Right hindlimb (tissue), 1 donor: ENCODE results near the gene UFSP1.
"Not testable (repeated sequence)": the region's sequence is repeated elsewhere in the genome, so short reads cannot be mapped to it uniquely, and the experiment has no call there.

Experiments used
- DNase-seq: peaks from one replicate; pipeline ENCODE4 v3.0.0-alpha.2; 2018

Gene UFSP1

DNA sequence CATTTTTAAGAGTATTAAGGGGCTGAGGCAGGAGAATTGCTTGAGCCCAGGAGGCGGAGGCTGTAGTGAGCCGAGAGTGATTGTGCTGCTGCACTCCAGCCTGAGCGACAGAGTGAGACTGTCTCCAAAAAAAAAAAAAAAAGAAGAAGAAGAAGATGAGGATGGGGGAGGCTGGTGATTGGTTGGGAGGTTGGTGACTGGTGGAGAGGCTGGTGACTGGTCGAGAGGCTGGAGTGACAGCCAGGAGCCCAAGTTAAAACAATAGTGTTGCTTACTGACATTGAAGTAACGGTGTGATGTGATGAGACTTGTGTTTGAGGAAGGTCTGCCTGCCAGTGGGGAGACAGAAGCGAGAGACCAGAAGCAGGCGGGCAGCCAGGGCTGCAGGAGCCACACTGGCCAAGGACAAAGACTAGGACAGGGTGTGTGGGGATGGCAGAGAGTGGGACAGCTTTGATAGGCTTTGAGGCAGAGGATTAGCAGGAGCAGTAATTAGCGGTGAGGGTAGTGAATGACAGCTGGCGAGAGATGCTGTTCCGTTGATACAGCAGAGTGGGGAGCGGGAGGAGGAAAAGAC is 9.7 kb downstream of the UFSP1 start:
- DNase-seq, result no peak

DNA sequence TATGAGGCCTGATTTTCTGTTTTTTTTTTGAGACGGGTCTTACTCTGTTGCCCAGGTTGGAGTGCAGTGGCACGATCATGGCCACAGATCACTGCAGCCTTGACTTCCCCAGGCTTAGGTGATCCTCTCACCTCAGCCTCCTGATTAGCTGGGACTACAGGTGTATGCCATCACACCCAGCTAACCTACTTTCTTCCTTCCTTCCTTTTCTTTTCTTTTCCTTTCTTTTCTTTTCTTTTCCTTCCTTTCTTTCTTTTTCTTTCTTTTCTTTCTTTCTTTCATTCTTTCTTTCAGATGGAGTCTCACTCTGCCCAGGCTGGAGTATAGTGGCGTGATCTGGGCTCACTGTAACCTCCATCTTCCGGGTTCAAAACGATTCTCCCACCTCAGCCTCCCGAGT is 10.8 kb downstream of the UFSP1 start:
- no peak for DNase-seq

DNA sequence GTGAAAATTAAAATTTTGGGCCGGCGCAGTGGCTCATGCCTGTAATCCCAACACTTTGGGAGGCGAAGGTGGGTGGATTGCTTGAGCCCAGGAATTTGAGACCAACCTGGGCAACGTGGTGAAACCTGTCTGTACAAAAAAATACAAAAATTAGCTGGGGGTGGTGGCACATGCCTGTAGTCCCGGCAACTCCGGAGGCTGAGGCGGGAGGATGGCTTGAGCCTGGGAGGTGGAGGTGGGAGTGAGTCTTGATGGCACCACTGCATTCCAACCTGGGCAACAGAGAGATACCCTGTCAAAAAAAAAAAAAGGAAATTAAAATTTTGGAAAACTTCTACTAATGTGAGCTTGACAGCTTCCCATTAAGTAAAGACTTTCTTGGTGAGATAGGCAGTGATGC is 11.5 kb downstream of the UFSP1 start:
- no peak for DNase-seq

DNA sequence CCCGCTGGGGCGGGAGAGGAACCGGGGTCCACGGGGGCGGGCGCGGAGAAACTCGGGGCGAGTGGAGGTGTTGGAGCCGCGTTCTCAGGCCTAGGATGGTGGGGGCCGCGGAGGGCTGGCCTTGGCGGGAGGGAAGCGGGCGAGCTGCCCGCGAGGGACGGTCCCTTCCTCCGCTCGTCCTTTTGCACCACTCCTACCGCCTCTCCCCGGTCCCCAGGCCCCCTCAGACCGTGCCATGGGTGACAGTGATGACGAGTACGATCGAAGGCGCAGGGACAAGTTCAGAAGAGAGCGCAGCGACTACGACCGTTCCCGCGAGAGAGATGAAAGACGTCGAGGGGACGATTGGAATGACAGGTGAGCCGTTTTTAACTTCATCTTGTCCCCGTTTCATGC is 14.2 kb downstream of the UFSP1 start:
- peak; percentile 53 for DNase-seq

DNA sequence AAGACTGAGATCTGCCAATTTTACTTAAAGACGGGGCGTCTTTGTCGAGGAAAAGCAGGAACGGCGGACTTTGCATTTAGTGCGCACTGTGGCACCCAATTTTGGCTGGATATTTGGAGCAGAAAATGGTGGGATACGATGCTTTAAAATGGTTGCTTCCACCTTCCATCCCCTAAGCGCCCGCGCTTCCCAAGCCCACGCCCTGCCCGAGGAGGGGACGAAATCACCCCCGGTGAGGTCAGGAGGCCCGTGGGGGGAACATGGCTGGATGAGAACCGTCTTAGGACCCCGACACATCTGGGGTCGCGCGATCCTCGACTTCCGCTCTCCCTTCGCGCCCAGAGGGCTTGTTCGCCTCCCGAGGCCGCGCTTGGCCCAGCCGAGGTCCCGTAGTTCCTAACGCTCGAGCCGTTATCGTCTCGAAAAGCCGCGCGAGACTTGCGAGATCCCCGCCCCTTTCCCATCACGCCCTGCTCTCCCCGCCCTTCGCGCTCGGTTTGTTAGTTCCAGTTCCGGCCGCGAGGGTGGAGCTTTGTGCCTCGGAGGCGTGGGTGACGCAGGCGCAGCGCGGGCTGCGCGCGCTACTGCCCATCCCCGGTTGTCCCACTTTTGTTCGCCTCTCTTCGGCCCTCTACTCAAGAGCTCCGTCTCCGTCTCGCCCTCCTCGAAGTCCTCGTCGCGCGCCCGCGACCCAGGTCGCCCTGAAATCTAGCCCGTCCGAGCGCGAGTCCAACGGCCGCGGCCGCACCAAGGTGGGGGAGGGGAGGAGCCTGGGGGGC is 14.7 kb downstream of the UFSP1 start, which contains the start of gene SRRT:
SRRT (plus strand) TSS at position 527 of the 779 bp plus-strand sequence. CDS start 488 bp downstream, outside the sequence.
- DNase-seq, result peak; percentile 99

DNA sequence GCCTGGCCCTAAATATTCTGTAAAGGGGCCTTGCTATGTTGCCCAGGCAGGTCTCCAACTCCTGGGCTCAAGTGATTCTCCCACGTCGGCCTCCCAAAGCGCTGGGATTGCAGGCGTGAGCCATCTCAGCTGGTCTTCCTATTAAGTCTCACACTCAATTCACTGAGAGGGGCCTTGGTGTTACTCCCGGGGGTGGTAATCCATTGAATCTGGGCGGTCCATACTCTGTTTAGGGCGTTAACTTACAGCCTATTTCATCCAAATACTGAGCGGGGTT is 15.3 kb downstream of the UFSP1 start:
- DNase-seq, result no peak

DNA sequence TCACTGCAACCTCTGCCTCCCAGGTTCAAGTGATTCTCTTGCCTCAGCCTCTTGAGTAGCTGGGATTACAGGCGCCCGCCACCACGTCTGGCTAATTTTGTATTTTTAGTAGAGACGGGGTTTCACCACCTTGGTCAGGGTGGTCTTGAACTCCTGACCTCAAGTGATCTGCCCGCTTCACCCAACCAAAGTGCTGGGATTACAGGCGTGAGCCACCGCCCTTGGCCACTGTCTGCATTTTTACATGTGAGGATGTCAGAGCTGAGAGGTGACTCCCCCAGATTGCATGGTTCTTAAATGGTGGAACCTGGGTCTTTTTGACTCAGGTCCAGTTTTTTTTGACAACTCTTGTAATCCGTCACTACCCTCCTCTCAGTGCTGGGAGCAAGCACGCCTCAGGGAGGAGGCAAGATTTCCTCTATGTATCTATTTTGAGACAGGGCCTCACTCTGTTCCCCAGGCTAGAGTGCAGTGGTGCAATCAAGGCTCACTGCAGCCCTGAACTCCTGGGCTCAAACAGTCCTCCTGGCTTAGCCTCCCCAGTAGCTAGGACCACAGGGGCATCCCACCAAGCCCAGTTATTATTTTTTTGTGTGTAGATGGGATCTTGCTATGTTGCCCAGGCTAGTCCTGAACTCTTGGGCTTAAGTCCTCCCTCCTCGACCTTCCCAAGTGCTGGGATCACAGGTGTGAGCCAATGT is 15.8 kb downstream of the UFSP1 start:
- no peak for DNase-seq

DNA sequence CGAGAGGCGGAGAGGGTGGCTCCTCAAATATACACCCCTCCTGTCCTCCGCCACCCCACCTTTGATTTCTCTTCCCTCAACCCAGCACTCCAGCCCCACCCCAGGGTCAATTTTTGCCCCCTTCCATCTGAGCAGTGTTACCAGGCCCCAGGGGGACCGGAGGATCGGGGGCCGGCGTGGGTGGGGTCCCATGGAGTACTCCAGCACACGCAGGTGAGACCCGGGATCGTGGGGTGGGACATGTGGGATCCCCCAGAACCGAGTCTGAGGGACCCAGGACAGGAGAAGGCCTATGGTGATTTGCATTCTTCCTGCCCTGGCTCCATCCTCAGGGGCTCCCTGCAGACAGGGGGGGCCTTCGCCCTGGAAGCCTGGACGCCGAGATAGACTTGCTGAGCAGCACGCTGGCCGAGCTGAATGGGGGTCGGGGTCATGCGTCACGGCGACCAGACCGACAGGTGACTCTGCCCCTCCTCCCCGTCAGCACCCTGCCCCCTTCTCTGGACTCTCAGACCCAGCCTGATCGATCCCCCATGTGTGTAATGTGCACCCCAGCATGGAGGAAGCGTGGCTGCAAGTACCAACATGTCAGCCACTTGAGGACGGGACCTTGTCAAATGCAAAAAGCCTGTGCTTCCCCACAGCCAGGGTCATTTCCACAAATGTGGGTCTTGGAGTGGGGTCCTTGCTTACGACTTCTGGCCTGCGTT is 21.6 kb downstream of the UFSP1 start:
- DNase-seq, result no peak

DNA sequence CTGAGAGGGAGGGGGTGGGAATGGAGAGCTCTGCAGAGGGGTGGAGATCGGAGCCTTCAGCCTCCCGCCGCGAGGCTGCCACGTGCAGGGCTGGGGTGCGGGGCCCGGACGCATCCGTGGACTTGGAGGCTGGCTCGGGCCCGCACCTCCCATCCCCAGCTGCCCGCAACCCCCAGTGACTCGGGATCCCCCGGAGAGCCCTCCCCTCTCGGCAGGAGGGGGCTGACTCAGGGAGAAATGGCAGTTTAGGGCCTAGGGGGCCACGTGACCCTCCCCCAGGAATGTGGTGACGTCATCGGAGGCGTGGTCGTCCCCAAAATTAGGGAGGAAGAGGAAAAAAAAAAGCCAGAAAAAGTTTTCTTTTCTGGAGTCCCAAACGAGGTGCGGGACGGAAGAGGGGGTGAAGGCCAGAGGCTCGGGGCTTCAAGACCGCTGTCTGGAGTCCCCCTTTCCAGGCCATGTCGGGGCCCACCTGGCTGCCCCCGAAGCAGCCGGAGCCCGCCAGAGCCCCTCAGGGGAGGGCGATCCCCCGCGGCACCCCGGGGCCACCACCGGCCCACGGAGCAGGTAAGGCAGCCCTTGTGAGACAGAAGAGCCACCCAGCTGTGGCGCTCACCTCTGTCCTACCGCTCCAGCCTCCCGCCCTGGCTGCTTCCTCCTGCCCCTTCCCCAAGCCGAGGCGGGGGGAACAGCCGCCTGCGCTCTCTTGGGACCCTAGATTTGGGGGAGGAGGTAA is 22.3 kb downstream of the UFSP1 start, which contains the start of gene TRIP6:
TRIP6 (plus strand) TSS at position 348 of the 736 bp plus-strand sequence; CDS start at position 459, 111 bp downstream.
- DNase-seq, result peak; percentile 95

DNA sequence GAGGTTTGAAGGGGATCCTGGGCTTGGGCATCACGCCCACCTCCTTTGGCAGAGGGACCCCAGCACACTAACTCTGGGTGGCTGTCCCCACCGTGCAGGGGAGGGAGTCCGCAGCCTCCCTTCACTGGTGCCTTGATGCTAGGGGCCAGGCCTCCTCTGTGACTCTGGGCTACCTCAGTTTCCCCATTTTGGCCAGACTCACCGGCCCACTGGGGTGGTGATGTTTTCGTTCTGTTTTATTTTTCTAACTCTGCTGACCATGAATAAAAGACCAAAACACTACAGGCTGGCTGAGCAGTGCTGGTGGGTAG is 22.8 kb downstream of the UFSP1 start:
- DNase-seq, result no peak

DNA sequence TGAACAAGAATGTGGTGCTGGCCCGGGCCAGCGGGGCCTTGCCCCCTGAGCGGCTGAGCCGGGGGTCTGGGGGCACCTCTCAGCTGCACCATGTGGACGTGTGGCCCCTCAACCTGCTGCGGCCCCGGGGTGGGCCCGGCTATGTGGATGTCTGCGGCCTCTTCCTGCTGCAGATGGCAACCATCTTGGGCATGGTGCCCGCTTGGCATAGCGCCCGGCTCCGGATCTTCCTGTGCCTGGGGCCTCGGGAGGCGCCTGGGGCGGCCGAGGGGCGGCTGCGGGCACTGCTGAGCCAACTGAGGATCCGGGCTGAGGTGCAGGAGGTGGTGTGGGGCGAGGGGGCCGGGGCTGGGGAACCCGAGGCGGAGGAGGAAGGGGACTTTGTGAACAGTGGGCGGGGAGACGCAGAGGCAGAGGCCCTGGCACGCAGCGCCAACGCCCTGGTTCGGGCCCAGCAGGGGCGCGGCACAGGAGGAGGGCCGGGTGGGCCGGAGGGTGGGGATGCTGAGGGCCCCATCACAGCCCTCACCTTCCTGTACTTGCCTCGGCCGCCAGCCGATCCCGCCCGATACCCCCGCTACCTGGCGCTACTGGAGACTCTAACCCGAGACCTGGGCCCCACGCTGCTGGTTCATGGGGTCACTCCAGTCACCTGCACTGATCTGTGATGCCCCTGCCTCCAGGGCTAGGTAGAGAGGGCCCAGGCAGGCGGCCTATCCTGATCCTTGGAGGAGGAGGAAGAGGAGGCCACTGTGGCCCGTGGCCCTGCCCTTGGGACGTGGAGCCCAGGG is 23.4 kb downstream of the UFSP1 start:
- peak; percentile 85 for DNase-seq

DNA sequence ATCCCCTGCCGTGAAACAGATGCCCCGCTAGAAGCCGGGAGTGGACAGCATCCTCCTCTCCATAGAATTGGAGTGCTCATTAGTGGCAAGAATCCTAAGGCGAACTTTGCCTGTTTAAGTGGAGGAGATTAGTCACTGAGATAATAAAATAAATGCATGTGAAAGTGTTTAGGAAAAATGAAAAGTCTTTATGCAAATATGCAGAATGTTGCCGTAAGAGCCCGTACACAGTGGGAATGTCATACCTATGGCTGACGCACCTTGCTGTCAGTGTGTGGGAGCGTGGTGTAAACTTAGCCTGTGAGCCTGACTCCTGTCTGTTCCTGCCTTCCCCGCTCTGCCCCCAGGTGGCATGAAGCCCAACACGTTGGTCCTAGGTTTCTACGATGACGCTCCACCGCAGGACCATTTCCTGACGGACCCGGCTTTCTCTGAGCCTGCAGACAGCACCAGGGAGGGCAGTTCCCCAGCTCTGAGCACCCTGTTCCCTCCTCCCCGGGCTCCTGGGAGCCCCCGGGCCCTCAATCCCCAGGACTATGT is 24.1 kb downstream of the UFSP1 start:
- no peak for DNase-seq

DNA sequence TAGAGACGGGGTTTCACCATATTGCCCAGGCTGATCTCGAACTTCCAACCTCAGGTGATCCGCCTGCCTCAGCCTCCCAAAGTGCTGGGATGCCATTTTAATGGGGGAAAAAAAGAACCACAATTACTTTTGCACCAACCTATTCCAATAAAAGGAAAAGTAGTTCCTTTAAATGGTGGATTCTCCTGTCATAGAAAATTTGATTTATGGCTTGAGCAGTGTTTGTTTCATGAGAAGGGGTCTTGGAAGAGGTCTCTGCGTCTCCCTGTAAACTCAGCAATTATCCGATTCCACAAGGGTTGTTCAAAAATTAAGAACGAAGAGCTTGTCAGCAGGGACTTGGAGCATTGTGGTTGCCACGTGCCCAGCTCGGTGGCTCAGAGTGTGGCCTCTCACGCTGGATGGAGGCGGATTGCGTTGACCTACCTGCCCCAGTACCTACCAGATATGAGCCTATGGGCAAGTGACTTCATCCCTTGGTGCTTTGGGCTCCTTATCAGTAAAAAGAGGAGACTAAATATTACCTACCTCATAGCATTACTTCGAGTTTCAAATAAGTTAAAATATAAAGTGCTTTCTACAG is 25.2 kb downstream of the UFSP1 start:
- no peak for DNase-seq

DNA sequence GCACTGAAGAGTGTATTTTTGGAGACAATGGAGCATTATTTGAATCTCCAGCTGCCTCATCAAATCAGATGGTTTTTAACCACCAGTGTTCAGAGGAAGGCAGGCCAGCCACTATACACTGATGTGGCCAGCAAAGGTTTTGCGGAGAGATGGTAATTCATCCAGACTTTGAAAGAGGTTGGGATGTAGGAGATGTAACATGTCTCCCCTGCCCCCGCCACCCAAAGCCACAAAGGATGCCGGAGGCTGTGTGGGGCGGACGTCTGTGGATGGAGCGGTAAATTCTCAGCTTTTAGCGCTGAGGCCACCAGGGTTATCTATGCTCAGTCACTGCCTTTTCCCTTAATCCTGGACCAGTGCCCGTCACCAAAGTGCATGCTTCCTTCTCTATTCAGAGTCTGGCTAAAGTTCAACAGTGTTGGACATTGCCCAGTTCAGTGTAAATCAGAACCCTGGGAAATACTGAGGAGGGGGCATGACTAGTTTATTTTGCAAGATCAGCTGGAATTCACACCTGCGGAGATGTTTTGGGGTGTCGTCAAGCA is 26.0 kb downstream of the UFSP1 start:
- no peak for DNase-seq

DNA sequence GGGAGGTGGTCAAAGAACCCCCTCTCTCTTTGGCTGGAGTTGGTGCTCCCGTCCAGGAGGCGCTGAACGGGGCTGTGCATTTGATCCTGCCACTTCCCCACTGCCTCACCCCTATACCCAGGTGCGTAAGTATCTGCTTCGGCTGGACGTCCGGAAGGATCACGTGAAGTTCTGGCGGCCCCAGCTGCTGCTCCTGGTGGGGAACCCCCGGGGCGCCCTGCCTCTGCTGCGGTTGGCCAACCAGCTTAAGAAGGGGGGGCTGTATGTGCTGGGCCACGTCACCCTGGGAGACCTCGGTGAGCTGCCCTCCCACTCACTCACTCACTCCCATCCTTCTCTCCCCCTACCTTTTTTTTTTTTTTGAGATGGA is 27.9 kb downstream of the UFSP1 start:
- no peak for DNase-seq

DNA sequence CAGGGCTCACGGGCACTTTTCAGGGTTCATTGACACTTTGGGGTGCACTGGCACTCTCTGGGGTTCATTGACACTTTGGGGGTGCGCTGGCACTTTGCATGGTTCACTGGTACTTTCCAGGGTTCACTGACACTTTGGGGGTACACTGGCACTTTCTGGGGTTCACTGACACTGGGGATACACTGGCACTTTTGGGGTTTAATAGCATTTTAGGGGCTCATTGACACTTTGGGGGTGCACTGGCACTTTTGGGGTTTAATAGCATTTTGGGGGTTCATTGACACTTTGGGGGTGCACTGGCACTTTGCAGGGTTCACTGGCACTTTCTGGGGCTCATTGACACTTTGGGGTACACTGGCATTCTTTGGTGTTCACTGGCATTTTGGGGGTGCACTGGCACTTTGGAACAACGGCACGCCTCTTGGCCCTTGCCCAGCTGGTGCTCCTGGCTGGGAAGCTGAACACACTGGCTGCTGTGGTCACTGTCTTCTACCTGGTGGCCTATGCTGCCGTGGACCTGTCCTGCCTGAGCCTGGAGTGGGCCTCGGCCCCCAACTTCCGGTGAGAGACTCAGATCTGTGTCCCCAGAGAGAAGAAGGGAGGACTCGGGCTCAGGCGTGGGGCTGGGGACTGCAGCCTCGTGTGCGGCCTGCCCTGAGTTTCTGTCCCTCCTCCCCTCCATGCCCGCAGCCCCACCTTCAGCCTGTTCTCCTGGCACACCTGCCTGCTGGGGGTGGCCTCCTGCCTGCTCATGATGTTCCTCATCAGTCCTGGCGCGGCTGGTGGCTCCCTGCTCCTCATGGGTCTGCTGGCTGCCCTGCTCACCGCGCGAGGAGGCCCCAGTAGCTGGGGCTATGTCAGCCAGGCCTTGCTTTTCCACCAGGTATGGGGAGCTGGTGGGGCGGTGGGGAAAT is 28.6 kb downstream of the UFSP1 start:
- DNase-seq, result no peak

DNA sequence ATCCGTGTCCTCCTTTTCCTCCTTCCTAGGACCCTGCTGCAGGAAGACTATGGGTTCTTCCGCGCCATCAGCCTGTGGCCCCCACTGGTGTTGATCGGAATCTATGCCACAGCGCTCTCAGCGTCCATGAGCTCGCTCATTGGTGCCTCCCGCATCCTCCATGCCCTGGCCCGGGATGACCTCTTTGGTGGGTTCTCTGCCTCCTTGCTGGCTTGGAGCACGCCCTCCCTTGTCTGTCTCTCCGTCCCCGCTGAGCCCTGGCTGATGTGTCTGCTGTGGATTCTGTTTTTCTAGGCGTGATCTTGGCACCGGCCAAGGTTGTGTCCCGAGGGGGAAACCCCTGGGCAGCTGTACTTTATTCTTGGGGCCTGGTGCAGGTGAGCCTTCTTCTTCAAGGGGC is 29.7 kb downstream of the UFSP1 start:
- no peak for DNase-seq

DNA sequence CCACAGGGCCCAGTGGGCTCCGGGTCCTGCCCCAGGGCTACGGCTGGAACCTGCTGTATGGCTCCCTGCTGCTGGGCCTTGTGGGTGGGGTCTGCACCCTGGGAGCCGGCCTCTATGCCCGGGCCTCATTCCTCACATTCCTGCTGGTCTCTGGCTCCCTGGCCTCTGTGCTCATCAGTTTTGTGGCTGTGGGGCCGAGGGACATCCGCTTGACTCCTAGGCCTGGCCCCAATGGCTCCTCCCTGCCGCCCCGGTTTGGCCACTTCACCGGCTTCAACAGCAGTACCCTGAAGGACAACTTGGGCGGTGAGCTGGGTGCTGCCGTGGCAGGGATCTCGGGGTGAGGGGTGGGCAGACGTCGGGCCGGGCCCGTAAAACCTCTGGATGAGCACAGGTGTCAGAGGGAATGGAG is 32.6 kb downstream of the UFSP1 start:
- DNase-seq, result no peak

DNA sequence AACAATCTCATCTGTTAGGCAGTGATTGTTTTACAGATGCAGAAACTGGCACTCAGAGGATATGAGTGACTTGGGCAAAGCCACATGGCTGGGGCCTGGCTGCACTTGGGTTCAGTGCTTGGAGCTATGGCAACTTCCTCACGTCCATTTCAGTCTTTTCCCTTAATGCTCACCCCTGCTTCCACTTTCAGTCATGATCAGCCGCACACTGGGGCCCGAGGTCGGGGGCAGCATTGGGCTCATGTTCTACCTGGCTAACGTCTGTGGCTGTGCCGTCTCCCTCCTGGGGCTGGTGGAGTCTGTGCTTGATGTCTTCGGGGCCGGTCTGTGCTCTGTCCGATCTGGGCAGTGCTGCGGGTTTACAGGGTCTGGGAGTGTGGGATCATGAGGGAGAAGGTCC is 34.0 kb downstream of the UFSP1 start:
- no peak for DNase-seq

DNA sequence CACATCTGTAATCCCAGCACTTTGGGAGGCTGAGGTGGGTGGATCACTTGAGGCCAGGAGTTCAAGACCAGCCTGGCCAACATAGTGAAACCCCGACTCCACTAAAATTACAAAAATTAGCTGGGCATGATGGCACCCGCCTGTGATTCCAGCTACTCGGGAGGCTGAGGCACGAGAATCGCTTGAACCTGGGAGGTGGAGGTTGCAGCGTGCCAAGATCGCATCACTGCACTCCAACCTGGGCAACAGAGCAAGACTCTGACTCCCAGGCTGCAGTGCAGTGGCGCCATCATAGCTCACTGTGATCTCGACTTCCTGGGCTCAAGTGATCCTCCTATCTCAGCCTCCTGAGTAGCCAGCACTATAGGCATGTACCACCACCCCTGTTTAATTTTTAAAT is 34.6 kb downstream of the UFSP1 start:
- DNase-seq, result not testable (repeated sequence)
